Measurements from ENCODE around the gene ADGRE2. TPM values are rescaled to one million over a fixed set of nuclear protein-coding genes. Genes with fewer than 3 reads are reported as not detected.
"Not testable (repeated sequence)": the region's sequence is repeated elsewhere in the genome, so short reads cannot be mapped to it uniquely, and the experiment has no call there.

ADGRE2 gene
- total and polyA plus RNA-seq, 2 donors (not counting 3 experiments of a cell fraction or from before 2014, with no cell fraction given), result not detected

GRCh38 chr19:14795078-14795721, 16.8 kb upstream of the ADGRE2 start:
- Histone ChIP-seq H3K4me2 (ENCODE audit: insufficient read depth, low read length) (no peak overlapping the region), H3K27ac (ENCODE audit: insufficient read depth, low read depth, low read length) (no peak overlapping the region), H3K4me3 (replicated peaks in 1 of 3; ENCODE audit: insufficient read depth in 1 of 3, low read depth in 1 of 3, low read length in 3 of 3) (no peak overlapping the region), H3K79me2 (ENCODE audit: control insufficient read depth, insufficient read depth, low read length) (no peaks in the 10 kb centered on the region), H3K9ac (replicated peaks; ENCODE audit: extremely low read depth, insufficient read depth, low read length) (no peak overlapping the region), H3K4me1 (ENCODE audit: control insufficient read depth, extremely low read depth, insufficient read depth, low read length) (no peaks in the 10 kb centered on the region), H3K9me3 (replicated peaks; ENCODE audit: control insufficient read depth, insufficient read depth, low read length) (no peaks in the 10 kb centered on the region), H3K9me1 (replicated peaks; ENCODE audit: control insufficient read depth, extremely low read depth, insufficient read depth, low read length) (no peaks in the 10 kb centered on the region), H2AFZ (ENCODE audit: low read depth, low read length) (no peak overlapping the region), H3K36me3 (ENCODE audit: control insufficient read depth in 2 of 2, extremely low read depth in 1 of 2, insufficient read depth in 2 of 2, low read length in 2 of 2) (no peaks in the 10 kb centered on the region), H3K27me3 (ENCODE audit: control insufficient read depth in 2 of 2, insufficient read depth in 2 of 2, low read length in 2 of 2) (no peaks in the 10 kb centered on the region), H4K20me1 (replicated peaks; ENCODE audit: control insufficient read depth, extremely low read depth, insufficient read depth, low read length) (no peaks in the 10 kb centered on the region)
- CTCF ChIA-PET, result no interaction called here
- intact Hi-C loops (cut with micrococcal nuclease), result no loop called here
- BruUV-seq (replicated peaks), result no TSS peak
- TF ChIP-seq EZH2 (IDR thresholded peaks at IDR 0.05; ENCODE audit: borderline replicate concordance, low read depth, low read length, severe bottlenecking) (no peak), GATA2 (IDR thresholded peaks at IDR 0.05; ENCODE audit: insufficient read depth, insufficient read length, low read depth, low read length) (no peak), POLR2A (IDR thresholded peaks at IDR 0.05; ENCODE audit: low read depth, low read length) (no peak)
- TF ChIP-seq, protein P1, sequence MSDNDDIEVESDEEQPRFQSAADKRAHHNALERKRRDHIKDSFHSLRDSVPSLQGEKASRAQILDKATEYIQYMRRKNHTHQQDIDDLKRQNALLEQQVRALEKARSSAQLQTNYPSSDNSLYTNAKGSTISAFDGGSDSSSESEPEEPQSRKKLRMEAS (IDR thresholded peaks at IDR 0.05; ENCODE audit: insufficient read depth, insufficient read length), result no peak
- POLR2A ChIA-PET, result no interaction called here
- dilution Hi-C loops (cut with MboI; ENCODE audit: extremely low pct_ligation_motif_present, low sequenced_read_pairs), result no loop called here
- DNase-seq (ENCODE audit: low read depth, low spot score) (no peak), FAIRE-seq (no peak)

DNA sequence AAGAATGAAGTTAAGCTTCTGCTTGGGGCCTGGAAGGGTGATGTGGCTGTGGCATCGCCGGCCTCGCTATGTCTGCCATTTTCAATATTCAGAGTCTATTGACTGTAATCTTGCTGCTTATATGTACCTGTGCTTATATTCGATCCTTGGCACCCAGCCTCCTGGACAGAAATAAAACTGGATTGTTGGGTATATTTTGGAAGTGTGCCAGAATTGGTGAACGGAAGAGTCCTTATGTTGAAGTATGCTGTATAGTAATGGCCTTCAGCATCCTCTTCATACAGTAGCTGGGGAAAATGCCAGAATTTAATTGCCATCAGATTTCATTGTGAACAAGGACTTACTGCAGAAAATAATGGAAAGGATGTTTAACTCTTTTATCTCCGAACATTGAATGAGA, 13.9 kb upstream of the ADGRE2 start:
- H3K9ac ChIP-seq (replicated peaks; ENCODE audit: extremely low read depth, insufficient read depth, low read length); H3K9me3 ChIP-seq (replicated peaks; ENCODE audit: control insufficient read depth, insufficient read depth, low read length); dilution Hi-C loops (cut with MboI; ENCODE audit: extremely low pct_ligation_motif_present, low sequenced_read_pairs); H2AFZ ChIP-seq (ENCODE audit: low read depth, low read length); H3K79me2 ChIP-seq (ENCODE audit: control insufficient read depth, insufficient read depth, low read length); BruUV-seq (replicated peaks); FAIRE-seq; H4K20me1 ChIP-seq (replicated peaks; ENCODE audit: control insufficient read depth, extremely low read depth, insufficient read depth, low read length); H3K9me1 ChIP-seq (replicated peaks; ENCODE audit: control insufficient read depth, extremely low read depth, insufficient read depth, low read length); intact Hi-C loops (cut with micrococcal nuclease); H3K4me2 ChIP-seq (ENCODE audit: insufficient read depth, low read length); CTCF ChIA-PET; H3K27ac ChIP-seq (ENCODE audit: insufficient read depth, low read depth, low read length); H3K27me3 ChIP-seq (ENCODE audit: control insufficient read depth in 2 of 2, insufficient read depth in 2 of 2, low read length in 2 of 2); DNase-seq (ENCODE audit: low read depth, low spot score); H3K4me3 ChIP-seq (replicated peaks in 1 of 3; ENCODE audit: insufficient read depth in 1 of 3, low read depth in 1 of 3, low read length in 3 of 3); H3K4me1 ChIP-seq (ENCODE audit: control insufficient read depth, extremely low read depth, insufficient read depth, low read length); POLR2A ChIA-PET; H3K36me3 ChIP-seq (ENCODE audit: control insufficient read depth in 2 of 2, extremely low read depth in 1 of 2, insufficient read depth in 2 of 2, low read length in 2 of 2): not testable (repeated sequence)

All from endothelial cell of umbilical vein (primary cell).